HepG2 (cell line): Measurements from ENCODE around the gene DNAJA2. TPM values are rescaled to one million over a fixed set of nuclear protein-coding genes. Genes with fewer than 3 reads are reported as not detected.

ENCODE experiments used
- CEBPG ChIP-seq: IDR thresholded peaks from 2 replicates; pipeline ENCODE4 v1.6.1; 2016
- DDIT3 ChIP-seq: sonication (generic); formaldehyde crosslinking; IDR thresholded peaks from 2 replicates; pipeline ENCODE4 v1.4.0; 2020; ENCODE audit warnings: mild to moderate bottlenecking, missing genetic modification reagents
- DMTF1 ChIP-seq: sonication (generic); formaldehyde crosslinking; IDR thresholded peaks from 2 replicates; pipeline ENCODE4 v1.4.0; 2020; ENCODE audit warnings: mild to moderate bottlenecking, missing genetic modification reagents
- EP300 ChIP-seq, 3 experiments: sonication (generic) in 1 of 3; formaldehyde crosslinking in 1 of 3; IDR thresholded peaks; 2 replicates each; pipeline versions ENCODE4 v1.5.1 to v1.6.1; 2011 to 2020; ENCODE audit warnings: low read depth in 2 of 3, low read length in 2 of 3, borderline replicate concordance in 1 of 3, improper control_type of control experiment in 1 of 3, mild to moderate bottlenecking in 1 of 3, missing genetic modification reagents in 1 of 3, moderate library complexity in 1 of 3
- ESRRA ChIP-seq: sonication (generic); formaldehyde crosslinking; IDR thresholded peaks from 2 replicates; pipeline ENCODE4 v1.5.1; 2020; ENCODE audit warnings: mild to moderate bottlenecking, low read depth, missing genetic modification reagents
- FOSL2 ChIP-seq: sonication (generic); formaldehyde crosslinking; IDR thresholded peaks from 2 replicates; pipeline ENCODE4 v1.4.0; 2020; ENCODE audit warnings: missing genetic modification reagents
- FOXJ3 ChIP-seq: sonication (generic); formaldehyde crosslinking; IDR thresholded peaks from 2 replicates; pipeline ENCODE4 v1.4.0; 2020; ENCODE audit warnings: missing genetic modification reagents, mild to moderate bottlenecking, borderline replicate concordance
- GABPB1 ChIP-seq: IDR thresholded peaks from 2 replicates; pipeline ENCODE4 v1.6.1; 2016; ENCODE audit warnings: mild to moderate bottlenecking, missing genetic modification reagents, moderate library complexity, missing compliant biosample characterization
- MAFG ChIP-seq: sonication (generic); formaldehyde crosslinking; IDR thresholded peaks from 2 replicates; pipeline ENCODE4 v1.5.1; 2020; ENCODE audit warnings: mild to moderate bottlenecking, missing genetic modification reagents
- NFRKB ChIP-seq: fragments of 450-650 bp; IDR thresholded peaks from 2 replicates; pipeline ENCODE4 v1.6.1; 2017
- PAWR ChIP-seq: sonication (generic); formaldehyde crosslinking; IDR thresholded peaks from 2 replicates; pipeline ENCODE4 v1.4.0; 2020; ENCODE audit warnings: missing genetic modification reagents, mild to moderate bottlenecking, borderline replicate concordance
- REL ChIP-seq: sonication (generic); formaldehyde crosslinking; conservative IDR thresholded peaks from 2 replicates; pipeline ENCODE4 v1.8.0; 2022; ENCODE audit warnings: mild to moderate bottlenecking, missing genetic modification reagents, moderate library complexity
- SNAI1 ChIP-seq: sonication (generic); formaldehyde crosslinking; IDR thresholded peaks from 2 replicates; pipeline ENCODE4 v1.5.0; 2020; ENCODE audit warnings: mild to moderate bottlenecking, missing genetic modification reagents, borderline replicate concordance
- ZNF609 ChIP-seq: sonication (generic); formaldehyde crosslinking; IDR thresholded peaks from 2 replicates; pipeline ENCODE4 v1.4.0; 2020; ENCODE audit warnings: mild to moderate bottlenecking, missing genetic modification reagents, borderline replicate concordance
- ZNF614 ChIP-seq: IDR thresholded peaks from 2 replicates; pipeline ENCODE4 v1.6.1; 2018; ENCODE audit warnings: missing biosample characterization, missing genetic modification reagents, inconsistent platforms, borderline replicate concordance
- ZNF781 ChIP-seq: sonication (generic); formaldehyde crosslinking; IDR thresholded peaks from 2 replicates; pipeline ENCODE4 v1.5.1; 2020; ENCODE audit warnings: borderline replicate concordance, mild to moderate bottlenecking, missing genetic modification reagents; ENCODE audit errors: not compliant biosample characterization
- ZXDC ChIP-seq: sonication (generic); formaldehyde crosslinking; IDR thresholded peaks from 2 replicates; pipeline ENCODE4 v1.5.0; 2020; ENCODE audit warnings: mild to moderate bottlenecking, missing genetic modification reagents
- polyA plus RNA-seq, 8 experiments: library from polyadenylated mRNA; depleted of rRNA in 3 of 8; stranded (reverse) in 7 of 8; unstranded in 1 of 8; fragments of >200 nt; fragmentation: Illumina TruSeq in 4 of 8; extraction: Trizol in 4 of 8; gene quantifications; 2 replicates each; pipeline versions ENCODE4 v1.2.1 to v1.2.3, GENCODE V29; 2011 to 2016; ENCODE audit warnings: low read depth in 4 of 8, missing spikeins in 1 of 8, mixed read lengths in 1 of 8; ENCODE audit not compliant: insufficient read depth in 1 of 8
- total RNA-seq, 5 experiments: library from RNA; depleted of rRNA; stranded (reverse); fragments of >200 nt; fragmentation: Illumina TruSeq; extraction: Trizol; gene quantifications; 2 replicates each; pipeline ENCODE4 v1.2.3, GENCODE V29; 2016; ENCODE audit warnings: low read depth in 1 of 5

Gene DNAJA2
- total and polyA plus RNA-seq, 2 of the 13 experiments (the other 11 are each of a cell fraction or from before 2014, with no cell fraction given): 25.4 to 176 TPM

- no peak for TF ChIP-seq DMTF1 (CRISPR knock-in tag)
- no peak for TF ChIP-seq PAWR (CRISPR knock-in tag)
- 0 out of 2 replicates have a peak, but pooled peaks have one; percentile 3 for TF ChIP-seq CEBPG
- TF ChIP-seq SNAI1 (CRISPR knock-in tag): peak; percentile 67; the same call in 1 of the 2 replicates
- TF ChIP-seq GABPB1: peak; percentile 47; the same call in 1 of the 2 replicates
- TF ChIP-seq ESRRA (CRISPR knock-in tag): 0 out of 2 replicates have a peak, but pooled peaks have one; percentile 18
- TF ChIP-seq NFRKB: no peak
- TF ChIP-seq FOSL2: peak; percentile 32
- TF ChIP-seq EP300 (IDR thresholded peaks at IDR 0.05; ENCODE audit: low read depth in 2 of 2, low read length in 2 of 2): peak in 1 of 2 experiments; percentile 63; a peak in 1 of 4 replicates
- peak; percentile 54; the same call in 1 of the 2 replicates for TF ChIP-seq EP300 (CRISPR knock-in tag; IDR thresholded peaks at IDR 0.05; ENCODE audit: borderline replicate concordance)
- TF ChIP-seq MAFG (CRISPR knock-in tag): no peak
- TF ChIP-seq ZNF609 (CRISPR knock-in tag): peak; percentile 36; the same call in 1 of the 2 replicates
- TF ChIP-seq DDIT3: no peak
- TF ChIP-seq FOXJ3 (CRISPR knock-in tag): peak; percentile 50; the same call in 1 of the 2 replicates
- peak; percentile 18 for TF ChIP-seq ZNF781 (CRISPR knock-in tag)
- TF ChIP-seq ZNF614 (CRISPR knock-in tag): 0 out of 2 replicates have a peak, but pooled peaks have one; percentile 22
- no peak for TF ChIP-seq REL (CRISPR knock-in tag)
- no peak for TF ChIP-seq ZXDC (CRISPR knock-in tag)
Observed at GRCh38 chr16:46948548-46949166, 24.8 kb downstream of the DNAJA2 start (continued).
